H1 (cell line): ENCODE results near the gene IFT27.

Experiments used
- CHD1 ChIP-seq: IDR thresholded peaks from 2 replicates; pipeline ENCODE4 v1.6.1; 2012; ENCODE audit warnings: low read depth, low read length, improper control_type of control experiment
- FOSL1 ChIP-seq: IDR thresholded peaks from 2 replicates; pipeline ENCODE4 v1.6.1; 2011; ENCODE audit warnings: mild to moderate bottlenecking, low read depth, low read length, moderate library complexity; ENCODE audit not compliant: insufficient read depth
- GTF2F1 ChIP-seq: IDR thresholded peaks from 2 replicates; pipeline ENCODE4 v1.6.1; 2012; ENCODE audit warnings: low read depth, low read length, improper control_type of control experiment, borderline replicate concordance
- POLR2A ChIP-seq, 2 experiments: IDR thresholded peaks; 1 replicate in 1 of 2; 2 replicates in 1 of 2; pipeline ENCODE4 v1.6.1; 2011; ENCODE audit warnings: low read depth in 2 of 2, low read length in 2 of 2, mild to moderate bottlenecking in 2 of 2; ENCODE audit errors: control extremely low read depth in 1 of 2
- RNF2 ChIP-seq: fragments of 200-900, 300-1000 bp; sonication (generic); IDR thresholded peaks from 2 replicates; pipeline ENCODE4 v1.7.1; 2016; ENCODE audit warnings: borderline replicate concordance, low read depth, mild to moderate bottlenecking, antibody characterized with exemption, low read length; ENCODE audit not compliant: poor library complexity, severe bottlenecking; ENCODE audit errors: missing control alignments
- SP4 ChIP-seq: IDR thresholded peaks from 2 replicates; pipeline ENCODE4 v1.6.1; 2012; ENCODE audit warnings: low read length, inconsistent platforms
- TCF12 ChIP-seq: IDR thresholded peaks from 2 replicates; pipeline ENCODE4 v1.6.1; 2011; ENCODE audit warnings: low read depth, mild to moderate bottlenecking, low read length
- TF ChIP-seq, protein P1 (sequence below): IDR thresholded peaks from 2 replicates; pipeline ENCODE4 v1.6.1; 2012; ENCODE audit warnings: inconsistent platforms
- TF ChIP-seq, protein P2 (sequence below), 3 experiments: IDR thresholded peaks; 1 replicate in 2 of 3; 2 replicates in 1 of 3; pipeline versions ENCODE4 v1.5.1 to v1.6.1; 2011; ENCODE audit warnings: low read length in 3 of 3, mild to moderate bottlenecking in 3 of 3, inconsistent platforms in 2 of 3, low read depth in 1 of 3, moderate library complexity in 1 of 3; ENCODE audit not compliant: insufficient read depth in 1 of 3; ENCODE audit errors: control extremely low read depth in 1 of 3
- TF ChIP-seq, protein P3 (sequence below): IDR thresholded peaks from 2 replicates; pipeline ENCODE4 v1.6.1; 2012; ENCODE audit warnings: inconsistent platforms

DNA sequence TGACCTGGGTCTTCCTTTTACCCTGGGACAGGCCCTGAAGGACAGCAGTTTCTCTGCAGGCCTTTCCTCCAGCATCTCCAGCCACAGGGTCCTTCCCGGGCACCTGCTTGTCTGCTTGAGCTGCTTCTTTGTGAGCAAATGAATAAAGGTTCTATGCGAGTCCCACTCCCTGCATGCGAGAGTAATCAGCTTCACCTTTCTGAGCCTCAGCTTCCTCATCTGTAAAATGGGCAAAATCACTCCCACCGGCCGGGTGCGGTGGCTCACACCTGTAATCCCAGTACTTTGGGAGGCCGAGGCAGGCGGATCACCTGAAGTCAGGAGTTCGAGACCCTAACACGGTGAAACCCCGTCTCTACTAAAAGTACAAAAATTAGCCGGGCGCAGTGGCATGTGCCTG, 31.1 kb downstream of the IFT27 start:
- TF ChIP-seq CHD1, result no peak
- no peak for TF ChIP-seq POLR2A (IDR thresholded peaks at IDR 0.05; ENCODE audit: control extremely low read depth in 1 of 2, low read depth in 2 of 2, low read length in 2 of 2)
- TF ChIP-seq RNF2, result no peak
- TF ChIP-seq, protein P1, sequence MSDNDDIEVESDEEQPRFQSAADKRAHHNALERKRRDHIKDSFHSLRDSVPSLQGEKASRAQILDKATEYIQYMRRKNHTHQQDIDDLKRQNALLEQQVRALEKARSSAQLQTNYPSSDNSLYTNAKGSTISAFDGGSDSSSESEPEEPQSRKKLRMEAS, result no peak
- TF ChIP-seq, protein P2, sequence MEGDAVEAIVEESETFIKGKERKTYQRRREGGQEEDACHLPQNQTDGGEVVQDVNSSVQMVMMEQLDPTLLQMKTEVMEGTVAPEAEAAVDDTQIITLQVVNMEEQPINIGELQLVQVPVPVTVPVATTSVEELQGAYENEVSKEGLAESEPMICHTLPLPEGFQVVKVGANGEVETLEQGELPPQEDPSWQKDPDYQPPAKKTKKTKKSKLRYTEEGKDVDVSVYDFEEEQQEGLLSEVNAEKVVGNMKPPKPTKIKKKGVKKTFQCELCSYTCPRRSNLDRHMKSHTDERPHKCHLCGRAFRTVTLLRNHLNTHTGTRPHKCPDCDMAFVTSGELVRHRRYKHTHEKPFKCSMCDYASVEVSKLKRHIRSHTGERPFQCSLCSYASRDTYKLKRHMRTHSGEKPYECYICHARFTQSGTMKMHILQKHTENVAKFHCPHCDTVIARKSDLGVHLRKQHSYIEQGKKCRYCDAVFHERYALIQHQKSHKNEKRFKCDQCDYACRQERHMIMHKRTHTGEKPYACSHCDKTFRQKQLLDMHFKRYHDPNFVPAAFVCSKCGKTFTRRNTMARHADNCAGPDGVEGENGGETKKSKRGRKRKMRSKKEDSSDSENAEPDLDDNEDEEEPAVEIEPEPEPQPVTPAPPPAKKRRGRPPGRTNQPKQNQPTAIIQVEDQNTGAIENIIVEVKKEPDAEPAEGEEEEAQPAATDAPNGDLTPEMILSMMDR (IDR thresholded peaks at IDR 0.05; ENCODE audit: control extremely low read depth in 1 of 3, insufficient read depth in 1 of 3, low read depth in 1 of 3, low read length in 3 of 3), result no peak
- TF ChIP-seq, protein P3, sequence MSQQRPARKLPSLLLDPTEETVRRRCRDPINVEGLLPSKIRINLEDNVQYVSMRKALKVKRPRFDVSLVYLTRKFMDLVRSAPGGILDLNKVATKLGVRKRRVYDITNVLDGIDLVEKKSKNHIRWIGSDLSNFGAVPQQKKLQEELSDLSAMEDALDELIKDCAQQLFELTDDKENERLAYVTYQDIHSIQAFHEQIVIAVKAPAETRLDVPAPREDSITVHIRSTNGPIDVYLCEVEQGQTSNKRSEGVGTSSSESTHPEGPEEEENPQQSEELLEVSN, result no peak
- no peak for TF ChIP-seq TCF12
- no peak for TF ChIP-seq FOSL1
- no peak for TF ChIP-seq GTF2F1
- no peak for TF ChIP-seq SP4
